ENCODE data around the gene PDAP1.
"Not testable (repeated sequence)": the region's sequence is repeated elsewhere in the genome, so short reads cannot be mapped to it uniquely, and the experiment has no call there.

Gene PDAP1

GRCh38 chr7:99408379-99409191, at the start of gene PDAP1, which contains the start of gene BUD31:
Gene PDAP1, minus strand, starts transcription at chr7:99408597. Its CDS starts 49 bp downstream, at chr7:99408548.
Gene BUD31, plus strand, starts transcription at chr7:99408969. Its CDS starts 2,124 bp downstream, at chr7:99411093.
- peak; percentile 94 for DNase-seq (ENCODE audit: low spot score)

- no peak for DNase-seq (ENCODE audit: low spot score)
Observed at GRCh38 chr7:99457650-99458493, 49.5 kb upstream of the PDAP1 start.

GRCh38 chr7:99457050-99457649, 48.8 kb upstream of the PDAP1 start:
- no peak for DNase-seq (ENCODE audit: low spot score)

GRCh38 chr7:99456288-99456687, 47.9 kb upstream of the PDAP1 start:
- DNase-seq (ENCODE audit: low spot score) = no peak

- no peak for DNase-seq (ENCODE audit: low spot score)
Observed at GRCh38 chr7:99455874-99456273, 47.5 kb upstream of the PDAP1 start.

- DNase-seq (ENCODE audit: low spot score) = no peak
Observed at GRCh38 chr7:99453105-99453504, 44.7 kb upstream of the PDAP1 start.

GRCh38 chr7:99452541-99452940, 44.1 kb upstream of the PDAP1 start:
- DNase-seq (ENCODE audit: low spot score) = no peak

GRCh38 chr7:99451936-99452335, 43.5 kb upstream of the PDAP1 start:
- DNase-seq (ENCODE audit: low spot score) = no peak

GRCh38 chr7:99449326-99449725, 40.9 kb upstream of the PDAP1 start:
- no peak for DNase-seq (ENCODE audit: low spot score)

- DNase-seq (ENCODE audit: low spot score) = no peak
Observed at GRCh38 chr7:99448855-99449254, 40.5 kb upstream of the PDAP1 start.

- no peak for DNase-seq (ENCODE audit: low spot score)
Observed at GRCh38 chr7:99447943-99448342, 39.5 kb upstream of the PDAP1 start.

GRCh38 chr7:99446096-99446495, 37.7 kb upstream of the PDAP1 start:
- DNase-seq (ENCODE audit: low spot score) = no peak

- DNase-seq (ENCODE audit: low spot score) = no peak
Observed at GRCh38 chr7:99440195-99440594, 31.8 kb upstream of the PDAP1 start.

GRCh38 chr7:99438573-99439480, 30.4 kb upstream of the PDAP1 start, which contains the start of the genes CPSF4 and PTCD1:
Gene CPSF4, plus strand, starts transcription at chr7:99438943. Its CDS starts 140 bp downstream, at chr7:99439083.
Gene PTCD1, minus strand, starts transcription at chr7:99438798. Its CDS starts 3,556 bp downstream, at chr7:99435242.
- peak; percentile 91 for DNase-seq (ENCODE audit: low spot score)

- DNase-seq (ENCODE audit: low spot score) = no peak
Observed at GRCh38 chr7:99437946-99438572, 29.7 kb upstream of the PDAP1 start.

GRCh38 chr7:99433158-99433557, 24.8 kb upstream of the PDAP1 start:
- no peak for DNase-seq (ENCODE audit: low spot score)

GRCh38 chr7:99431756-99432540, 23.6 kb upstream of the PDAP1 start:
- DNase-seq (ENCODE audit: low spot score) = not testable (repeated sequence)

GRCh38 chr7:99429756-99430155, 21.4 kb upstream of the PDAP1 start:
- no peak for DNase-seq (ENCODE audit: low spot score)

GRCh38 chr7:99428972-99429566, 20.7 kb upstream of the PDAP1 start:
- no peak for DNase-seq (ENCODE audit: low spot score)

Data from globus pallidus (tissue), 1 donor.